GM19468 (cell line): ENCODE data around the gene MOGAT2.

ENCODE experiments used
- ATAC-seq: cut with Tn5 transposase; IDR thresholded peaks from one replicate; pipeline ENCODE4 v1.9.1; 2021; ENCODE audit warnings: mild to moderate bottlenecking, moderate library complexity, moderate number of reproducible peaks; ENCODE audit not compliant: unreplicated experiment; ENCODE audit errors: extremely low read depth

MOGAT2 gene

GRCh38 chr11:75775056-75775455, 57.4 kb downstream of the MOGAT2 start:
- no peak for ATAC-seq

- ATAC-seq: no peak
Measured at GRCh38 chr11:75776546-75776945, 58.9 kb downstream of the MOGAT2 start.

GRCh38 chr11:75777461-75778110, 59.9 kb downstream of the MOGAT2 start:
- ATAC-seq: no peak

GRCh38 chr11:75778962-75779361, 61.3 kb downstream of the MOGAT2 start:
- ATAC-seq: no peak

- no peak for ATAC-seq
Measured at GRCh38 chr11:75779960-75780359, 62.3 kb downstream of the MOGAT2 start.

GRCh38 chr11:75780888-75781287, 63.2 kb downstream of the MOGAT2 start:
- no peak for ATAC-seq

GRCh38 chr11:75781296-75781695, 63.7 kb downstream of the MOGAT2 start:
- no peak for ATAC-seq

GRCh38 chr11:75781831-75782230, 64.2 kb downstream of the MOGAT2 start:
- no peak for ATAC-seq
